GM03348 (cell line): Measurements from ENCODE around the gene DOCK7.
"Not testable (repeated sequence)": the region's sequence is repeated elsewhere in the genome, so short reads cannot be mapped to it uniquely, and the experiment has no call there.

ENCODE experiments used
- DNase-seq: peaks from one replicate; pipeline ENCODE4 v3.0.0; 2012; ENCODE audit warnings: low spot score

DOCK7 gene

DNA sequence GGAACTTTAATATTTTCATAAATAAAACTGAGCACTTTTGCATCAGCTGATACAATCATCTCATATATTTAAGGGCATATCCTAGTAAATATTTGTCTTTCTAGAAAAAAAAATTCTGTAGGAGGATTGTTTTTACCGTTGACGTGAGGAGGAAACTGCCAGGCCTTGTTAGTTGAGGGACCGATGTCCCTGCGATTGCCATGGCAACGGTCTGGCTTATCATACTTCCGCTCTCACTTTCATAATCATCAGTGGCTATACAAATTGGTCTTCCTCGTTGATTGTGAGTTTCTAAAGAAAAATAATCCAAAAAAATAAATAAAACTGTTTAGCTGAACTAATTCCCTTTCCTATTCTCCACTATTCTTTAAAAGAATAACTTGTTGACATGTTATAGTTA lies 160.2 kb downstream of the DOCK7 start:
- DNase-seq = no peak

DNA sequence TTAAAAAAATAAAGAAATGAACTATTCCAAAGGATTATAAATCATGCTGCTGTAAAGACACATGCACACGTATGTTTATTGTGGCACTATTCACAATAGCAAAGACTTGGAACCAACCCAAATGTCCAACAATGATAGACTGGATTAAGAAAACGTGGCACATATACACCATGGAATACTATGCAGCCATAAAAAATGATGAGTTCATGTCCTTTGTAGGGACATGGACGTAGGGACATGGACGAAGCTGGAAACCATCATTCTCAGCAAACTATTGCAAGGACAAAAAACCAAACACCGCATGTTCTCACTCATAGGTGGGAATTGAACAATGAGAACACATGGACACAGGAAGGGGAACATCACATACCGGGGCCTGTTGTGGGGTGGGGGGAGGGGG lies 160.8 kb downstream of the DOCK7 start:
- DNase-seq = not testable (repeated sequence)

DNA sequence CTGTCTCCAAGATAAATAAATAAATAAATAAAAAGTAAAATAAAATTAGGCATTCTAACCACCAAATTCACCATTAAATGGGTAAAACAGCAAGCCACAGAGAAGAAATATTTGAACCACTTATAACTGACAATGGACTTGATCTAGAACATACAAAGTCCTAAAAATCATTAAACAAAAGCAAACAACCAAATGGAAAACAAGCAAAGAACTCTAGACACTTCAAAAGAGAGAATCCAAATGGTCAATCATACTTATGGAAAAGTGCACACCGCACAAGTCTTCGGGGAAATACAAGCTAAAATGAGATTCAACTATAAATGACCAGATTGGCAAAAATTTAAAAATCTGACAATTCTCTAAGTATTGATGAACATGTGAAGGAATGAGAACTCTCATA lies 164.3 kb downstream of the DOCK7 start:
- DNase-seq = no peak

DNA sequence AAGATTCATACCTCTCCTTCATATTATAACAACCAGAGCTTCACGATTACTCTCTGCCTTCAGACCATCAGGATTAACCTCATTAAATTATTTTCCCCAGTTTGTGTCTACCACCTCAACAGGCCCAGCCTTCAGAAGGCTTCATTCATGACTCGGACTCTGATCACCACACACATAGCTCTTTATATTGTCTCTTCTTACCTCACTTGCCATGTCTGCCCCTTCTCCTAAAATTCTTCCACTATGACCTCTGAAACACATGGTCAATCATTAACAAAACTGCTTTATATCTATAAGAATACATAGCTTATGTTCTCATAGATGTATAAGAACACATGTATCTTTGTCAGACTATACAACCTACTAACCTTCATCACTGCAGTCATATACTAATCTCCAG lies 171.6 kb downstream of the DOCK7 start:
- DNase-seq = no peak

DNA sequence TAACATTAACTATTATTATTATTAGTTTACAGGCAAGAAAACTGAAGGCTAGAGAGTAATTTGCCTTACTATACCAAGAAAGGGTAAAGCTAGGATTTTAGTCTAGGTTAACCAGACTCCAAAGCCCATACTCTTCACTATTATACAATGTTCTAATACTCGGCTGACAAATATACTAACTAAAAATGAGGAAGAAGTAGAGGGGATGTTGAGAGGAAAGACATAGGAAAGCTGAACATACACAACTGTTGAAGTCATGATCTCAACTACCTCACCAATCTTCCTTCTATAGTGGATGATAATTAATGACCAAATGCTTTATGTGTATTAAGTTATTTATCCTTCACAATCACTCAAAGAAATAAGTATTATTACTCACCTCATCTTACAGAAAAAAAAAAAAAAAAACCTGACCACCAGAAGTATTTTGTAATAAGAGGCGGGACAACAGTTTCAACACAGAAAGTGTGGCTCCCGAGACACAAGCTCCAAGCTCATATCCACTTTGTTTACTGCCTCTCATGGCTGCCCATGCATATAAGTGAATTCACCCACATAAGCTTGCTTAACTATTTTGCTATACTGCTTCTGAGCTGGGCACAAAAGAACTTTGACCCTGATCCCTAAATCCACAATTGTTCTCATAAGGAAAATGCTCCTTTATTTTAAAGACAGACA lies 173.3 kb downstream of the DOCK7 start:
- DNase-seq = peak; percentile 5

DNA sequence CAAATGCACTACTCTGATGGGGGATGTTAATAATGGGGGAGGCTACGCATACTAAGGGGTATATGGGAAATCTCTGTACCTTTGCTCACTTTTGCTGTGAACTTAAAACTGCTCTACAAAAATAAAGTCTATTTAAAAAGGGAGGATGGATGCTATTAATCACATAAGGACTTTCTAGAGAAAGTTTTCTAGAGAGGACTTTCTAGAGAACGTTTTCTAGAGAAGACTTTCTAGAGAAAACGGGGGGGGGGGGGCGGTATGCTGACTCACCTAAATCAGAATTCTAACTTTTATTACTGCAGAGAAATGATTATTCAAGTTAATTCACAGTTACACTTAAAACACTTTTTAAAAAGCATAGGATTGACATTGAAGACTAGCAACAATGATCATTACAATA lies 175.2 kb downstream of the DOCK7 start:
- DNase-seq = no peak

DNA sequence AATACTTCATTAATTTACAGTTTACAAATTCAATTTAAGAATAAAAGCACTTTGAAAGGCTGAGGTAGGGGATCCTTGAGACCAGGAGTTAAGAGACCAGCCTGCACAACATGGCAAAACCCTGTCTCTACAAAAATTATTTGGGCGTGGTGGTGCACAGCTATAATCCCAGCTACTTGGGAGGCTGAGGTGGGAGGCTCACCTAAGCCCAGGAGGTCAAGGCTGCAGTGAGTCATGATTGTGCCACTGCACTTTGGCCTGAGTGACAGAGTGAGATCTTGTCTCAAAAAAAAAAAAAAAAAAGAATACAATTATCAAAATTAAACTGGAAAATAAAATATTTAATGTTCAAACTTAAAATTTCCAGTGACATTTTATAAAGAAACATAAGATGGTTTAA lies 179.2 kb downstream of the DOCK7 start:
- no peak for DNase-seq

DNA sequence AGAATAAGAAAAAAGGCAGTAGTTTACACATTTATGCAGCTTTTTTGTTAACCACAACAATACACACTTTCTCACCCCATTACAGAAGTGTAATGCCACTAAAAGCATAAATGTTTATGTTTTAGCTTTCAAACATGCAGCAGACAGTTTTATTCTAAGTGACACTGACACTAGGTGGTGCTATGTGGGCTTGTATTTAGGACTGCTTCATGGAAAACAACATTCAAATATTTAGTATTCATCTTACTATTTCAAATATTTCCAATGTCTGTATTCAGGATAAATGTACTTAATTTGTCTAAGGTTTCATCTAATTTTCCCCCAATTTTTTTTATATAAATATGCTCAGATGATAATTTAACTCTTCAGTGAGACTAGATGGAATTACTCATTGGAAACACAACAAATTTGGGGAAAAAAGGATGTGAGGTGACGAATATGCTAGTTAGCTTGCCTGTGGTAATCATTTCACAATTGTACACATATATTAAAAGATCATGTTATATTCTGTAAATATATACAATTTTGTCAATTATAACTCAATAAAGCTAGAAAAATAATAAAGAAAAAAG lies 179.9 kb downstream of the DOCK7 start:
- peak; percentile 50 for DNase-seq

DNA sequence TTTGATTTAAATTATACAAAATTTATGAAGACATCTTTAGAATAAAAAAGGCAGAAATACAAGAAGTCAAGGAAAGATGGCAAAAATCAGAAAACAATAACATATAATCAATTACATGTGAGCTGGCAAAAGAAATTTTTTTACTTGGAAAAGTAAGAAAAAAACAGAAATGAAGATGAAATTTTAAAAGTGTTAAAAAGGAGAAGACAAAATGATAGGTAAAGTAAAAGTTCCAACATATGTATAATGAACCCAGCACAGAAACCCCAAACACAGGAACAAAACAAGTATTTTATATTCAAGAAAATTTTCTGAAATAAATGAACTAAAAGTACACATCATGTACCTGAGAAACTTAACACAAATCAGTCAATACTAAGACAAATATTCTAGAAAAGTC lies 188.0 kb downstream of the DOCK7 start:
- no peak for DNase-seq

DNA sequence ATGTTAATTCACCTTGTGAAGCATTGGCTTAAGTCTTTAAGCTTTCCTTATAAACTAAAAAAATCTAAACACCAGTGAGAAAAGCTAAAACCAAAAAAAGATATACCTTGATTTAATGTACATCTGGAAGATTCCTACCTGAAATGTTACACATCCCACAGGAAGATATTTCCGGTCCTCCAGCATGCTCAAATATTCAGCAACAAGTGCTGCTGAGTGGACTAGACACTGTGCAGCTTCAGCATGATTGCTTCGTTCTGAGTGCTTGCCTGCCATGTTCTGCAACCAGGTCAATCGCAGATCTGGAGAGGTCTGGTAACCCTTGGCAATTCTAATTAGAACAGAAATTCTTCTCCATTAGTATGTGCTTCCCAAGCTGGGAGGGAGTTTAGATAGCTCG lies 194.0 kb downstream of the DOCK7 start:
- no peak for DNase-seq

DNA sequence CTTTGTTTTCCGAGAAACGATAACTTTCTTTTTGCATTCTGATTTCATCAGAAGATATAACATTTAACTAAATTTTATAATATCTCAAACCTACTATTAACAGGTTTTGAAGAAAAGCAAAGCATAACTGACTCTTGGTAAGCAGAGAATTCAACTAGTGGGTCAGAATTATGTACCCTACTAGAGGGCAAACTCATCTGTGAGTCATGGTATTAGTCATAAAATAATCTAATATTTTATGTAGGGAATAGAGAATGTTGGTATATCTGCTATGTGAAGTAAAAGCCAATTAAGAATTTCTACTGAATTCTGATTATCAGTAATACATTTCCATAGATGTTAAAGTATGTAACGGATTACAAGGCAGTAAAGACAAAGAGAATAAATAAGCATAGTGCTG lies 194.5 kb downstream of the DOCK7 start:
- DNase-seq = no peak

DNA sequence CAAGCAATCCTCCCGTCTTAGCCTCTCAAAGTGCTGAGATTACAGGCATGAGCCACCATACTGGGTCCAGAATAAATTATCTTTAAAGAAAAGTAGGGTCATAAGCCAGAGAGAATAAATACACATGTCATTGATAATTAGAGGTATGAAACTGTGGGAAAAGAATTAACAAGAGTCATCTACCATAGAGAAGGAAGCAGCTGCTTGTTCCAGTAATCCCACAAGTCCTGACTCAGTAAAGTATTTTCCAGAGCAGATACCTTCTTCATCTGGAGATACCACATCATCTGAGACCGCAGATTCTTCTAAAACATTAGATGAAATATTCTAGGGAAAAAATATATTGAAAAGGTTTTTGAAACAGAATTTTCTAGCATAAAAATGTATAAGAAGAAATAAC lies 195.7 kb downstream of the DOCK7 start:
- no peak for DNase-seq

DNA sequence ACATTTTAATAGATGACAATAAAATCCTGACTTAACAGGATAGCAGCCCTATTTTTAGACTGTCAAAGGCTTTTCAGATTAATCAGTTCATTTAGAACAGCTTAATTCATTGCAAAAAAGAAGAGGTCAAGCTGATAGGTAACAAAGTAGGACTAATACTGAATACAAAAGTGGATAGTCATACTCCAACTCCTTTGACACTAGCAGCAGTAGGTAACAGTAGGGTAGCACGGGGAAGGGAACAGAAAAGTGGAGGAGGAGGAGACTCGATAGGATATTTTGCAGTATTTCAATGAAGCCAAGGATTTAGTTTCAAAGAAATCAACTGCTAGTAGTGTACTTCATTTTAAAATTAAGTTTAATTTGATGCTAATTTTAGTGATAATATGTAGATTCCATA lies 200.2 kb downstream of the DOCK7 start:
- DNase-seq = no peak

DNA sequence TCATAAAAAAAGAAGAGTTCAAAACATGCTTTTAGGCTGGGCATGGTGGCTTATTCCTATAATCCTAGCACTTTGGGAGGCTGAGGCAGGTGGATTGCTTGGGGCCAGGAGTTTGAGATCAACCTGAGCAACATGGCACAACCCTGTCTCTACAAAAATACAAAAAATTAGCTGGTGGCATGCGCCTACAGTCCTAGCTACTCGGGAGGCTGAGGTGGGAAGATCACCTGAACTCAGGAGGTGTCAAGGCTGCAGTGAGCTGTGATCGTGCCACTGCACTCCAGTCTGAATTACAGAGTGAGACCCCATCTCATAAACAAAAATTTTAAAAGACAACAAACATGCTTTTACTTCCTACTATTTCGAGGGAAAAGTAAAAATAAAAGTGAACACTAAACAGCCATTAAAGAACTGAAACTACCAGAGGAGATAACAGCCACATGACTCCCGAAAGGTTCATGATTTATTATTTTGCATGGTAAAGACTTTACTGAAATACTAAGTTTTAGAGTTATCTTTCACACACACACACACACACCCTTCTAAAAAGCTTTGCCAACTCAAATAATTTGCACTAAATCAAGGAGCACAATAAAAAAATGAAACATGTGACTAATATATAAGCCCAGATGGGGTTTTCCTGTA lies 203.2 kb downstream of the DOCK7 start:
- DNase-seq = no peak

DNA sequence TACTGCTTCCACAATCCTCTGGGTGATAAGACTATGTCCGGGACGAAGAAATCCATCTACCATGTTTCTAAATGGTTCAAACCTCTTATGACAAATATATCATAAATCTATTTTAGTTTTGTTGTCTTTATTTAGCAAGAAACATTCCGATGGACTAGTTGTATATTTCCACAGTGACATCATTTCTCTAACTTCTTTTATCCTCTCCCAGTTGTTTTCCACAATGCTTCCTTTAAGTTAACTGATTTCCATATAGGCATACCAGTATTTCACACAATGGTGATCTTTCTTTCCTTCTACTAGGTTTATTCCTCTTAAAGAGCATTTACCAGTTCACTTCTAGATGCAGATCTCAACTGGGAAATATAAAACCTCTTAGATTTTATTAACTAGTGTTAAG lies 206.5 kb downstream of the DOCK7 start:
- no peak for DNase-seq

DNA sequence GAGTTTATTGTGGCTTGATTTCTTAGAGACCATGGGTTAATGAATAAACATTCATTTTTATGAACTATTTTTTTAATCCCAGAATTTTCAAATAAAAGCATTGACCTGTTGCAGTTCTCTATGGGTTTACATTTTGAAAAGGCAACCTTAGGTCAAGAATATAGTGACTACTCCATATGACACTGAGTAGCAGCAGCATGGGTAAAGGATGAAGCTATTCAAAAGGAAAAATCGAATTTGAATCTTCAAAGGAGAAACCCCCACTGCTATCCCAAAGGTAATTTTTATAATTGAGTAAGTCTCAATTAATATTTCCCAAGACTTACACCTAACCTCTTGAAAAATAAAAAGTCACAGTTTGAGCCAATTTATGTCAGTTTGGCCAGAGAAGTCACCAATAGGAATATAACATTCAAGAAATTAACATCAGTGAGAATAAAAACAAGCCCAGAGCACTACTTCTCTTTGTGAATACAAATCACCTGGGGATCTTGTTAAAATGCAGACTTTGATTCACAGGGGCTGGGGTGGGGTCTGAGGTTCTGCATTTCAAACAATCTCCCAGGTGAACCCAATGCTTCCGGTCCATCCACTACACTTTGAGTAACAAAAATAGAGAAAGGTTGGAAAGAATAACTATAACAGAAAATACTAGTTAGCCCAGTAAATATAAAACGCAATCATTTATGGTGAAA lies 211.5 kb downstream of the DOCK7 start:
- DNase-seq = no peak

DNA sequence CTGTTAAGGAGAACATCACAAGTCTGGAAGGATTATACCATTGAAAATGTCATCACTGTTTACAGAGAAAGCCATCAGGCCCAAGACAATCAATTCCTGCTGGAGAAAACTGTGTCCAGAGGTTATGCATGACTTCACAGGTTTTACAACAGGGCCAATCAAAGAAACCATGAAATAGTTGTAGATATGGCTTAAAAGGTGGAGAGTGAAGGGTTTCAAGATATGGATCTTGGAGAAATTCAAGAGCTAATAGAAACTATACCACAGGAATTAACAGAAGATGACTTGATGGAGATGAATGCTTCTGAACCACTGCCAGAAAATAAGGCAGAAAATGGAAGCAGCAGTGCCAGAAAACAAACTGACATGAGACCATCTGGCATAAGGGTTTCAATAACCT lies 221.1 kb downstream of the DOCK7 start:
- no peak for DNase-seq

DNA sequence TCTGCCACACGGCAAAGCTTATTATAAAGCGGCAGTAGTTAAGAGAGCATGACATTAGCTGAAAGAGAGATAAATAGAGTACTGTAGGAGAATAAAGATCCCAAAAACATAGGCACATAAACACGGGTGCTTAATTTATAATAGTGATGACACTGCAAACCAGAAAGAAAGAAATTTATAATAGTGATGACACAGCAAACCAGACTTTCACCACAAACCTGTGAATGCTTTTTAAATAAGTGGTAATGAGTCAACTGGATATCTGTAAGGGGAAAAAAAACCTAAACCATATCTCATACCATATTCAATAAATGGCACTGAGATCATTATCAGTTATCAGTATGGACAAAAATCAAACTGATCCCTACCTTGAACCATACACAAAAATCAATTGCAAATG lies 225.8 kb downstream of the DOCK7 start:
- DNase-seq = no peak

DNA sequence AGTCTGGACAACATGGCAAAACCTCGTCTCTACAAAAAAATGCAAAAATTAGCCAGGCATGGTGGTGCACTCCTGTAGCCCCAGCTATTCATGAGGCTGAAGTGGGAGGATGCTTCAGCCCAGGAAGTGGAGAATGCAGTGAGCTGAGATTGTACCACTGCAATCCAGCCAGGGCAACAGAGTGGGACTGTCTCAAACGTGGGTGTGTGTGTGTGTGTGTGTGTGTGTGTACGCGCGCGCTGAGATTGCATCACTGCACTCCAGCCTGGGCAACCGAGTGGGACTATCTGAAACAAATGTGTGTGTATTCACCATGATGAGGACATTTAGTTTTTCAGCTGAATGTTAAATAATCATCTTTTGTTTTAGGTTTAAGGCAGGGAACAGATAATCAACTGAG lies 230.2 kb downstream of the DOCK7 start:
- no peak for DNase-seq

DNA sequence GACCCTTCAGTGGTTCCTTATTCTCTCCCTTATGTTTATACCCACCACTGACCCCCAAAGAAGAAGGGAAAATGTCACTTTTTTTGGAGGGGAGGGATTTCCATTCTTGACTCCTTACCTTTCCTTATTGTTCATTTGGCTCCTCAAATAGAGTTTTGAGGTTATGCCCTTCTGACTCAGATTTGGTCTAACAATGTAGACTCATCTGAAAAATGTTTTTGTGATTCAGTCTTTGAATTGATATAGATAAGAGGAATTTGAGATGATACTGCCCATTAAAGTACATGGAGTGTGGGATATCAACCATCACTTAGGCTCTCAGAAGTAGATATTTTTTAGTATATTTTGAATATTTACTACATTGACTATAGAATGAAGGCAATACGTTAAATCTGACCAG lies 235.2 kb downstream of the DOCK7 start:
- DNase-seq = peak; percentile 20

DNA sequence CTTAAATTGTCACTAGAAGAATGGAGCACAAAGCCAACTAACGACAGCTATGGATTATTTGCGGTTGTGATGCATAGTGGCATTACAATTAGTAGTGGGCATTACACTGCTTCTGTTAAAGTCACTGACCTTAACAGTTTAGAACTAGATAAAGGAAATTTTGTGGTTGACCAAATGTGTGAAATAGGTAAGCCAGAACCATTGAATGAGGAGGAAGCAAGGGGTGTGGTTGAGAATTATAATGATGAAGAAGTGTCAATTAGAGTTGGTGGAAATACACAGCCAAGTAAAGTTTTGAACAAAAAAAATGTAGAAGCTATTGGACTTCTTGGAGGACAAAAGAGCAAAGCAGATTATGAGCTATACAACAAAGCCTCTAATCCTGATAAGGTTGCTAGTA lies 237.9 kb downstream of the DOCK7 start:
- no peak for DNase-seq

DNA sequence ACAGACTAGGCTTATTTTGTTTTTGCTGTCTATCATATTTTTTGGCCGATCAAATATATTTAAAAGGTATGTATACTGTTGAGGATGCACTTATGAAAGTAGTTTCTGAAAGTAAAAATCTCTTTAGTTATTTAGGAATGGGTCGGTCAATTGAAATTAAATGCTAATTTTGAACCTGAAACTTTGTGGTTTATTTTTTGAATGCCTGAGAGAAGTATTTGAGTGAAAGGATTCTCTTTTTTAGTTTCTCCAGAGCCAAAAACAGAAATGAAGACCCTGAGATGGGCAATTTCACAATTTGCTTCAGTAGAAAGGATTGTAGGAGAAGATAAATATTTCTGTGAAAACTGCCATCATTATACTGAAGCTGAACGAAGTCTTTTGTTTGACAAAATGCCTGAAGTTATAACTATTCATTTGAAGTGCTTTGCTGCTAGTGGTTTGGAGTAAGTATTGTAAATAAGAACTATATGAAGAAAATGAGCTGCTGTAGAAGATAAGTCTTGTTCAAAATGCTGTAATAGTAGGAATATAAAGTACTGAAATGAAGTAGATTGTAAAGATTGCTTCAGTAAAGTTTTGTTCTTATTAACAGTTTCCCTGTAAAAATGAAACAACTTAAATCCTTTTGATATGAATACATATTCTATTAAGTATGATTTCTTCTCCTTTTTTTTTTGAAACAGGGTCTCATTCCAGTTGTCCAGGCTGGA lies 239.8 kb downstream of the DOCK7 start:
- DNase-seq = no peak

DNA sequence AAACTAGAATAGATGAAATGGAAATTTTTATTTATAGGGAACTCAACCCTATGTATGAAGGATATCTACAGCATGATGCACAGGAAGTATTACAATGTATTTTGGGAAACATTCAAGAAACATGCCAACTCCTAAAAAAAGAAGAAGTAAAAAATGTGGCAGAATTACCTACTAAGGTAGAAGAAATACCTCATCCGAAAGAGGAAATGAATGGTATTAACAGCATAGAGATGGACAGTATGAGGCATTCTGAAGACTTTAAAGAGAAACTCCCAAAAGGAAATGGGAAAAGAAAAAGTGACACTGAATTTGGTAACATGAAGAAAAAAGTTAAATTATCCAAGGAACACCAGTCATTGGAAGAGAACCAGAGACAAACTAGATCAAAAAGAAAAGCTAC lies 243.5 kb downstream of the DOCK7 start:
- no peak for DNase-seq
